Liver (tissue), 3 donors: ENCODE data around the gene ZNRD2.

ENCODE experiments used
- CTCF ChIP-seq: fragments of 150-350 bp; IDR thresholded peaks from 2 replicates; pipeline ENCODE4 v1.5.1; 2017; ENCODE audit warnings: improper control_type of control experiment, low read depth, low read length; ENCODE audit not compliant: missing input control
- HNF4A ChIP-seq, 2 donors: conservative IDR thresholded peaks; 2 replicates each; pipeline ENCODE4 v1.6.1; 2016; ENCODE audit warnings: antibody characterized with exemption in 2 of 2, mild to moderate bottlenecking in 2 of 2
- RAD21 ChIP-seq, 2 donors: IDR thresholded peaks; 2 replicates each; pipeline ENCODE4 v1.6.1; 2016; ENCODE audit warnings: antibody characterized with exemption in 2 of 2, mild to moderate bottlenecking in 2 of 2
- REST ChIP-seq: IDR thresholded peaks from 2 replicates; pipeline ENCODE4 v1.6.1; 2016; ENCODE audit warnings: antibody characterized with exemption, mild to moderate bottlenecking
- RXRA ChIP-seq, 2 donors: IDR thresholded peaks; 2 replicates each; pipeline ENCODE4 v1.6.1; 2017 to 2018; ENCODE audit warnings: antibody characterized with exemption in 2 of 2, mild to moderate bottlenecking in 1 of 2
- SP1 ChIP-seq: IDR thresholded peaks from 2 replicates; pipeline ENCODE4 v1.6.1; 2018; ENCODE audit warnings: antibody characterized with exemption, mild to moderate bottlenecking
- TF ChIP-seq, protein P1 (sequence below): IDR thresholded peaks from 2 replicates; pipeline ENCODE4 v1.6.1; 2016; ENCODE audit warnings: antibody characterized with exemption
- donor health status: healthy.
- donor health status: healthy.

DNA sequence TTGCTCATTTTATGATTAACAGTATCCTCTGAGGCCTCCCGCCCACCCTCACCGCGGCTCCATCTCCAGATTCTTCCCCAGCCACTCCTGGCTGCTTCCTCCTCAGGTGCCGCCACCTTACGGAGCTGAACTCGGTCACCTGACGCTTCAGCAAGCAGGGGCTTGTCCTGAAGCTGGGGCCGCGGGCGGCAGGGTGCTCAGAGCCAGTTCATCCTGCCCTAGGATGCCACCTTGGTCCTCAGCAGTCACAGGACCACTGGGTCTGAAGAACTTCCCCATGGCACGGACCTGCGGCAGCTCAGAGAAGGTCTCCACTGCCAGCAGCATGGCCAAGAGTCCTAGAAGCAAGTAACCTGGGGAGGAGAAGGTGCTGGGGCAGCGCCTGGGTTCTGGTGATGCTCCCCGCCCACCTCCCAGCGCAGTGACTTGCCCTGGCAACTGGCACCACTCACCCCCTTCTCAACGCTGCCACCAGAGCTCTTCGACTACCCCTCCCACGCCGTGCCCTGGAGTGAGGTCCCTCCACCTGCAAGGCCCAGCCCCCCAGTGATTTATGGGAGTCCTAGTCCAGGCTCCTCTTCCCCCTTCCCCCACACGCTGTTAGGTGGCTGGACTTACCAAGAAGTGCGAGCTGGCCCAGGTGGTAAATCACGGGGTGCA is 22.7 kb downstream of the ZNRD2 start:
- no peak for TF ChIP-seq CTCF
- no peak for TF ChIP-seq REST
- TF ChIP-seq HNF4A (conservative IDR thresholded peaks at IDR 0.05) = no peak
- TF ChIP-seq SP1 = no peak
- TF ChIP-seq, protein P1, sequence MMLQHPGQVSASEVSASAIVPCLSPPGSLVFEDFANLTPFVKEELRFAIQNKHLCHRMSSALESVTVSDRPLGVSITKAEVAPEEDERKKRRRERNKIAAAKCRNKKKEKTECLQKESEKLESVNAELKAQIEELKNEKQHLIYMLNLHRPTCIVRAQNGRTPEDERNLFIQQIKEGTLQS = no peak
- TF ChIP-seq RXRA (IDR thresholded peaks at IDR 0.05) = no peak
- no peak for TF ChIP-seq RAD21 (IDR thresholded peaks at IDR 0.05)
